IMR-90 (cell line): ENCODE measurements around the gene TIAM2. TPM values are rescaled to one million over a fixed set of nuclear protein-coding genes. Genes with fewer than 3 reads are reported as not detected.
A peak's percentile ranks its signal among the peaks of the same experiment; 100 is the strongest.

Experiments
- ATAC-seq: fragments of 200-7000 bp; cut with Tn5 transposase; 2 replicates; pipeline ENCODE4 v1.9.1; 2020; ENCODE audit warnings: low read depth, mild to moderate bottlenecking, moderate library complexity
- BruUV-seq: library from RNA; stranded (reverse); fragments of 400-500 nt; replicated peaks from 2 replicates; lab custom pipeline; 2021; lab: Mats Ljungman, UMichigan
- CTCF ChIA-PET: fragments of 300-600 bp; formaldehyde crosslinking; extraction: SDS; loops from one replicate; lab custom pipeline; 2021; ENCODE audit warnings: antibody characterized with exemption; lab: Yijun Ruan, JAX
- POLR2A ChIA-PET: fragments of 300-600 bp; sonication (Branson Sonifier 250); formaldehyde crosslinking; loops from one replicate; lab custom pipeline; 2022; ENCODE audit warnings: antibody characterized with exemption; ENCODE audit not compliant: unreplicated experiment; lab: Charles Lee
- DNase-seq: peaks from one replicate; pipeline ENCODE4 v3.0.0; 2013
- H2AFZ ChIP-seq: replicated peaks from 2 replicates; pipeline ENCODE3; 2013; ENCODE audit warnings: low read length, mild to moderate bottlenecking; ENCODE audit not compliant: poor library complexity
- H2AK5ac ChIP-seq: 2 replicates; pipeline ENCODE4 v1.6.1; 2013; ENCODE audit warnings: low read depth, low read length, inconsistent platforms
- H2AK9ac ChIP-seq: replicated peaks from 2 replicates; pipeline ENCODE3; 2013; ENCODE audit warnings: mild to moderate bottlenecking, low read depth, low read length, moderate library complexity; ENCODE audit not compliant: poor library complexity
- H2BK120ac ChIP-seq: 2 replicates; pipeline ENCODE4 v1.6.1; 2013; ENCODE audit warnings: low read depth, low read length, inconsistent platforms
- H2BK15ac ChIP-seq: 3 replicates; pipeline ENCODE4 v1.6.1; 2013; ENCODE audit warnings: low read depth, low read length, inconsistent platforms
- H2BK20ac ChIP-seq: 2 replicates; pipeline ENCODE4 v1.6.1; 2013; ENCODE audit warnings: low read depth, mild to moderate bottlenecking, inconsistent platforms, low read length, moderate library complexity
- H2BK5ac ChIP-seq: 2 replicates; pipeline ENCODE4 v1.6.1; 2013; ENCODE audit warnings: mild to moderate bottlenecking, low read depth, low read length, inconsistent platforms; ENCODE audit not compliant: poor library complexity, severe bottlenecking
- H3K14ac ChIP-seq: replicated peaks from 2 replicates; pipeline ENCODE4 v1.6.1; 2013; ENCODE audit warnings: low read depth, low read length, inconsistent platforms
- H3K18ac ChIP-seq: 2 replicates; pipeline ENCODE4 v1.6.1; 2013; ENCODE audit warnings: low read depth, low read length, control low read depth
- H3K23ac ChIP-seq: 2 replicates; pipeline ENCODE4 v1.6.1; 2013; ENCODE audit warnings: low read depth, low read length, inconsistent platforms
- H3K27ac ChIP-seq: 2 replicates; pipeline ENCODE4 v1.5.1; 2013; ENCODE audit warnings: mild to moderate bottlenecking, control low read depth, low read length; ENCODE audit not compliant: insufficient read depth
- H3K27me3 ChIP-seq: 2 replicates; pipeline ENCODE4 v1.6.1; 2013; ENCODE audit warnings: low read length; ENCODE audit not compliant: control insufficient read depth, insufficient read depth
- H3K36me3 ChIP-seq: 2 replicates; pipeline ENCODE4 v1.6.1; 2013; ENCODE audit warnings: low read length, mixed read lengths; ENCODE audit not compliant: control insufficient read depth, insufficient read depth
- H3K4ac ChIP-seq: 2 replicates; pipeline ENCODE4 v1.6.1; 2013; ENCODE audit warnings: low read depth, low read length, inconsistent platforms
- H3K4me1 ChIP-seq: 2 replicates; pipeline ENCODE4 v1.6.1; 2013; ENCODE audit warnings: low read length, mixed read lengths; ENCODE audit not compliant: control insufficient read depth, insufficient read depth
- H3K4me2 ChIP-seq: 2 replicates; pipeline ENCODE4 v1.6.1; 2013; ENCODE audit warnings: low read depth, mild to moderate bottlenecking, control low read depth, low read length, moderate library complexity
- H3K4me3 ChIP-seq: 2 replicates; pipeline ENCODE4 v1.5.1; 2013; ENCODE audit warnings: low read depth, mild to moderate bottlenecking, control low read depth, low read length, moderate library complexity; ENCODE audit not compliant: insufficient read depth
- H3K56ac ChIP-seq: 2 replicates; pipeline ENCODE4 v1.6.1; 2013; ENCODE audit warnings: low read length, inconsistent platforms; ENCODE audit not compliant: insufficient read depth; ENCODE audit errors: extremely low read depth
- H3K79me1 ChIP-seq, 2 experiments: 2 replicates each; pipeline ENCODE4 v1.6.1; 2013; ENCODE audit warnings: low read length in 2 of 2, inconsistent platforms in 1 of 2, low read depth in 1 of 2
- H3K9ac ChIP-seq: 2 replicates; pipeline ENCODE4 v1.6.1; 2013; ENCODE audit warnings: low read depth, low read length, control low read depth
- H3K9me1 ChIP-seq: 2 replicates; pipeline ENCODE4 v1.6.1; 2013; ENCODE audit warnings: low read length, inconsistent platforms; ENCODE audit not compliant: insufficient read depth
- H3K9me3 ChIP-seq: 2 replicates; pipeline ENCODE4 v1.6.1; 2013; ENCODE audit warnings: low read length; ENCODE audit not compliant: control insufficient read depth, insufficient read depth
- H4K20me1 ChIP-seq: 2 replicates; pipeline ENCODE4 v1.6.1; 2013; ENCODE audit warnings: low read length, inconsistent platforms; ENCODE audit not compliant: insufficient read depth
- H4K5ac ChIP-seq: 2 replicates; pipeline ENCODE4 v1.6.1; 2013; ENCODE audit warnings: mild to moderate bottlenecking, low read depth, low read length, control low read depth
- H4K8ac ChIP-seq, 2 experiments: 2 replicates each; pipeline ENCODE4 v1.6.1; 2013; ENCODE audit warnings: low read depth in 2 of 2, low read length in 2 of 2, control low read depth in 1 of 2, inconsistent platforms in 1 of 2
- H4K91ac ChIP-seq: 2 replicates; pipeline ENCODE4 v1.6.1; 2013; ENCODE audit warnings: low read depth, low read length, inconsistent platforms; ENCODE audit not compliant: insufficient read depth
- MAFK ChIP-seq: IDR thresholded peaks from 2 replicates; pipeline ENCODE4 v1.6.1; 2012; ENCODE audit warnings: low read depth, low read length, improper control_type of control experiment
- MAZ ChIP-seq: IDR thresholded peaks from 2 replicates; pipeline ENCODE4 v1.6.1; 2012; ENCODE audit warnings: low read depth, mild to moderate bottlenecking, low read length, improper control_type of control experiment, moderate library complexity, borderline replicate concordance
- MXI1 ChIP-seq: IDR thresholded peaks from 2 replicates; pipeline ENCODE4 v1.6.1; 2012; ENCODE audit warnings: low read depth, mild to moderate bottlenecking, low read length, moderate library complexity, borderline replicate concordance
- NFE2L2 ChIP-seq: fragments of 150-350 bp; IDR thresholded peaks from 2 replicates; pipeline ENCODE4 v1.6.1; 2016; ENCODE audit warnings: low read depth, mild to moderate bottlenecking, low read length
- WGBS, 2 experiments: methylation state at CpG; one replicate each; pipeline versions ENCODE4 v1.1.5 to v1.1.7; 2013; ENCODE audit warnings: missing lambda C conversion rate in 2 of 2; ENCODE audit not compliant: insufficient read length in 1 of 2; ENCODE audit errors: extremely low coverage in 2 of 2; 5-methylcytosine and 5-hydroxymethylcytosine counted together
- dilution Hi-C: fragments of 300-500 bp; cut with HindIII; formaldehyde crosslinking; loops from one replicate; pipeline ENCODE4 v1.14.3; 2018; ENCODE audit warnings: low sequenced_read_pairs; ENCODE audit not compliant: unreplicated experiment
- in situ Hi-C: fragments of 300-500 bp; cut with MboI; formaldehyde crosslinking; loops from 3 replicates; pipeline ENCODE4 v1.14.3; 2019; ENCODE audit warnings: low sequenced_read_pairs, inconsistent platforms, mixed read lengths
- intact Hi-C: fragments of 100-400 bp; cut with micrococcal nuclease; formaldehyde crosslinking; loops from 2 replicates; pipeline ENCODE4 v1.10.0; 2022
- polyA plus RNA-seq, 3 experiments: library from polyadenylated mRNA; depleted of rRNA; stranded (reverse); fragments of >200 nt; gene quantifications; 2 replicates each; pipeline ENCODE4 v1.2.3, GENCODE V29; 2012; ENCODE audit warnings: low replicate concordance in 1 of 3
- total RNA-seq: library from RNA; depleted of rRNA; stranded (reverse); fragments of >200 nt; gene quantifications from 2 replicates; pipeline ENCODE4 v1.2.3, GENCODE V29; 2012
- TF ChIP-seq, protein P1 (sequence below): fragments of 150-350 bp; IDR thresholded peaks from 2 replicates; pipeline ENCODE4 v1.6.1; 2017; ENCODE audit warnings: mild to moderate bottlenecking, antibody characterized with exemption, low read length, low read depth

Gene TIAM2
- total and polyA plus RNA-seq, 2 of the 4 experiments (the other 2 are of a cell fraction), result 3.1 to 4.7 TPM

DNA sequence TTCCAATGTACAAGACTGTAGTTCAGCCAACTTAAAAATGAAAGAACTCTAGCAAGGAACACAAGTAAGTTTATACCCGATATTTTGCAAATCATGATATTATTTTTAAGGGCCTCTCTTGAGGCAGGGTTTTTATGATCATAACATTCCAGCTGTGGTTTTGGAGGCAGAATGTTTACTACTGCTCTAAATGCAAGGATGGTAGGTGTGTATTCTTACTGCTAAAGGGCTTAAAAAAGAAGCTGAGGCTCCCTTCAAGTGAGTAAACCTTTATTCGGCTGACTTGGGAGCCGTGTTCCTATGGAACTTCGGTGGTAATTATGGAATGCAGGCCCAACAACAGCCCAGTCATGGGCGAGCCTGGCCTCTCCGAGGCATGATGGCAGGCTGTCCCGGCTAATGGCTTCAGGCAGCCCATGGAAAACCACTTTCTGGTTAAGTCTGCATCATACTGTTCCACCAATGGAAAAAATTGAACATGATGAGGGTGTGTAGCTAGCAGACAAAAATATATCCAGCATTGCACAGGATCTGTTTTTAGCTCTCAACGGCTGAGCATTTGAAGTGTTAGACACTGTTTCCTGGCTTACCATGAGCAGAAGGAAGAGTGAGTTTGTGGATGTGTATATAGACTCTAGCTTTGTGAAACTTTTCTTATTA is 111.5 kb downstream of the TIAM2 start:
- Histone ChIP-seq H2BK15ac (no peak overlapping the region), H2AK5ac (no peak overlapping the region), H3K36me3 (no peaks in the 10 kb centered on the region), H3K9me1 (no peaks in the 10 kb centered on the region), H3K4me1 (peaks cover 4% of the 10 kb centered on the region), H3K79me1 (no peaks in the 10 kb centered on the region), H2AFZ (no peak overlapping the region), H4K20me1 (no peaks in the 10 kb centered on the region), H3K9me3 (no peaks in the 10 kb centered on the region), H3K4ac (0 out of 2 replicates have a peak overlapping the region, but pooled peaks have one; percentile 21), H3K14ac (no peak overlapping the region; the same call in 1 of the 2 replicates), H2BK120ac (peak overlapping the region; percentile 9; the same call in 1 of the 2 replicates), H3K23ac (no peak overlapping the region), H4K8ac (no peak overlapping the region), H3K27ac (no peak overlapping the region), H2AK9ac (no peak overlapping the region), H2BK20ac (no peak overlapping the region), H3K9ac (no peak overlapping the region), H4K5ac (no peak overlapping the region), H2BK5ac (no peak overlapping the region), H3K4me2 (no peak overlapping the region), H4K91ac (no peak overlapping the region), H3K18ac (no peak overlapping the region), H3K4me3 (no peak overlapping the region), H3K56ac (no peak overlapping the region), H3K27me3 (no peaks in the 10 kb centered on the region; the same call in 1 of the 2 replicates)
- dilution Hi-C loops (no loop called here), in situ Hi-C loops (no loop called here), intact Hi-C loops (no loop called here)
- no TSS peak for BruUV-seq
- ATAC-seq (no peak; the same call in 1 of the 2 replicates), DNase-seq (no peak)
- ChIA-PET CTCF (no interaction called here), POLR2A (no interaction called here)
- TF ChIP-seq NFE2L2 (no peak), MXI1 (no peak), MAFK (no peak), MAZ (no peak)
- TF ChIP-seq, protein P1, sequence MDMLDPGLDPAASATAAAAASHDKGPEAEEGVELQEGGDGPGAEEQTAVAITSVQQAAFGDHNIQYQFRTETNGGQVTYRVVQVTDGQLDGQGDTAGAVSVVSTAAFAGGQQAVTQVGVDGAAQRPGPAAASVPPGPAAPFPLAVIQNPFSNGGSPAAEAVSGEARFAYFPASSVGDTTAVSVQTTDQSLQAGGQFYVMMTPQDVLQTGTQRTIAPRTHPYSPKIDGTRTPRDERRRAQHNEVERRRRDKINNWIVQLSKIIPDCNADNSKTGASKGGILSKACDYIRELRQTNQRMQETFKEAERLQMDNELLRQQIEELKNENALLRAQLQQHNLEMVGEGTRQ, result no peak
- WGBS, 2 experiments, result 84% methylated on average over 4 of the region's 8 CpGs; no CpG with 5 or more reads in 1 of the 2 experiments
